GM23248 (cell line): ENCODE results near the gene SH3D21. TPM values are rescaled to one million over a fixed set of nuclear protein-coding genes. Genes with fewer than 3 reads are reported as not detected.

Experiments
- DNase-seq: peaks from one replicate; pipeline ENCODE4 v3.0.0-alpha.2; 2015
- H2AFZ ChIP-seq: fragments of 200-600 bp; sonication (generic); 2 replicates; pipeline ENCODE4 v1.6.1; 2016; ENCODE audit warnings: antibody characterized with exemption
- H3F3A ChIP-seq: fragments of 200-600 bp; sonication (generic); 2 replicates; pipeline ENCODE4 v1.6.1; 2016; ENCODE audit warnings: mild to moderate bottlenecking, antibody characterized with exemption, mixed run types; ENCODE audit not compliant: insufficient read depth
- H3K27ac ChIP-seq: fragments of 200-600 bp; sonication (generic); 2 replicates; pipeline ENCODE4 v1.5.1; 2016; ENCODE audit warnings: mild to moderate bottlenecking
- H3K27me3 ChIP-seq: fragments of 200-600 bp; sonication (generic); replicated peaks from 2 replicates; pipeline ENCODE4 v1.6.1; 2016; ENCODE audit warnings: mild to moderate bottlenecking; ENCODE audit not compliant: insufficient read depth
- H3K36me3 ChIP-seq: fragments of 200-600 bp; sonication (generic); 2 replicates; pipeline ENCODE4 v1.6.1; 2016; ENCODE audit warnings: low read depth, mild to moderate bottlenecking
- H3K4me1 ChIP-seq: fragments of 200-600 bp; sonication (generic); 2 replicates; pipeline ENCODE4 v1.6.1; 2016; ENCODE audit warnings: mild to moderate bottlenecking; ENCODE audit not compliant: insufficient read depth
- H3K4me2 ChIP-seq: fragments of 200-600 bp; sonication (generic); one replicate; pipeline ENCODE4 v1.6.1; 2016; ENCODE audit warnings: mild to moderate bottlenecking; ENCODE audit not compliant: unreplicated experiment
- H3K4me3 ChIP-seq: fragments of 200-600 bp; sonication (generic); 2 replicates; pipeline ENCODE4 v1.5.1; 2016; ENCODE audit warnings: mild to moderate bottlenecking
- H3K79me2 ChIP-seq: fragments of 200-600 bp; sonication (generic); 2 replicates; pipeline ENCODE4 v1.6.1; 2016; ENCODE audit warnings: mild to moderate bottlenecking; ENCODE audit not compliant: insufficient read depth
- H3K9ac ChIP-seq: fragments of 200-600 bp; sonication (generic); 2 replicates; pipeline ENCODE4 v1.6.1; 2016; ENCODE audit warnings: mild to moderate bottlenecking
- H3K9me2 ChIP-seq: fragments of 200-600 bp; sonication (generic); 2 replicates; pipeline ENCODE4 v1.6.1; 2016; ENCODE audit warnings: mixed run types, mild to moderate bottlenecking, moderate library complexity; ENCODE audit not compliant: insufficient read depth
- H3K9me3 ChIP-seq: fragments of 200-600 bp; sonication (generic); one replicate; pipeline ENCODE4 v1.6.1; 2017; ENCODE audit warnings: low read depth
- H4K20me1 ChIP-seq: fragments of 200-600 bp; sonication (generic); 2 replicates; pipeline ENCODE4 v1.6.0; 2016; ENCODE audit not compliant: insufficient read depth
- EZH2 ChIP-seq: fragments of 200-600 bp; sonication (generic); IDR thresholded peaks from 2 replicates; pipeline ENCODE4 v1.6.1; 2018; ENCODE audit warnings: antibody characterized with exemption, mild to moderate bottlenecking; ENCODE audit not compliant: insufficient read depth, poor library complexity, severe bottlenecking
- EZH2phosphoT487 ChIP-seq: fragments of 200-600 bp; sonication (generic); IDR thresholded peaks from 2 replicates; pipeline ENCODE4 v1.6.1; 2018; ENCODE audit warnings: antibody characterized with exemption, moderate library complexity, mild to moderate bottlenecking, low read depth; ENCODE audit not compliant: insufficient read depth
- WGBS, 2 experiments: methylation state at CpG; one replicate each; pipeline ENCODE4 v1.1.6; 2015 to 2017; ENCODE audit warnings: low lambda C conversion rate in 2 of 2, low coverage in 1 of 2; ENCODE audit errors: missing lambda C conversion rate in 2 of 2; 5-methylcytosine and 5-hydroxymethylcytosine counted together
- in situ Hi-C: fragments of 300-500 bp; cut with MboI; formaldehyde crosslinking; loops from 2 replicates; pipeline ENCODE4 v1.15.0; 2020
- polyA plus RNA-seq: library from polyadenylated mRNA; unstranded; fragments of >200 nt; fragmentation: Nextera tagmentation; extraction: Ambion mirVana; gene quantifications from 2 replicates; pipeline ENCODE4 v1.2.1, GENCODE V29; 2016
- total RNA-seq: library from RNA; depleted of rRNA; stranded (reverse); fragments of >200 nt; shearing (Covaris generic); gene quantifications from 2 replicates; pipeline ENCODE4 v1.2.3, GENCODE V29; 2014

Gene SH3D21
- total and polyA plus RNA-seq, 2 experiments from 2014 or later: 1.8 to 5.6 TPM

DNA sequence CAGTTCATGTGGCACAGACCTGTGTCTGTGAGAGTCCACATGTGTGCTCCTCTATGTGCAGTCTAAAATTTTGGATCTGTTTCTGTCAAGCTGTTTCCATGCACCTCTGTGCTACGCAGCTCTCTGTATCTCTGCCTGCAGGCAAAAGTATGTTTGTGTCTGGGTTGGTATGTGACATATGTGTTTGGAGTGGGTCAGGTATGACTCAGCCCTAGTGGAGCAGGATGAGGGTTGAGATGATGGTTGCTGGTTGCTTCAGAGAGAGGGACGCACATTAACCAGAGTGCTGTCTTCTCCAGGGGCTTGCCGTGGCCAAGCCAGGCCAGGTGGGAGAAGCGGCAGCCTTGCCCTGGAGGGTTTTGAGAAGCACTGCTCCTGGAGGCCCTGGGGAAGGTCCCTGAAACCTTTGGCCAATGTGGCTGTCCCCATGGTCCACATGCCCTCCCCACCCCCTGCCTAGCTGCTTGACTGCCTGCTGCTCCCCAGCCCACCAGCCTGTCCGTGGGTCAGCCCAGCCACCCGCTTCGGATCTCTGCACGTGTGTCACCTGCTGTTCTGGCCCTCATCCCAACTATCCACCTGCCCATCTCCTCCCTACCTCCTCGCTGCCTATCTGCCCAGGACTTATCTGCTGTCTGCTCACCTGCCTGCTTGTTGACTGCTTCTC, 21.4 kb downstream of the SH3D21 start:
- no peaks in the 10 kb centered on the region for H3F3A ChIP-seq
- no peak overlapping the region for H3K9ac ChIP-seq
- H3K27ac ChIP-seq: no peak overlapping the region
- WGBS, 2 experiments: 83 to 86% methylated on average over 9 of the region's 9 CpGs
- no peak overlapping the region for H3K4me2 ChIP-seq
- H3K4me3 ChIP-seq: no peak overlapping the region
- H3K9me2 ChIP-seq: no peaks in the 10 kb centered on the region
- peaks cover 7% of the 10 kb centered on the region; the same call in 1 of the 2 replicates for H3K79me2 ChIP-seq
- no peaks in the 10 kb centered on the region for H3K36me3 ChIP-seq
- H3K27me3 ChIP-seq: no peaks in the 10 kb centered on the region
- H2AFZ ChIP-seq: no peak overlapping the region
- H3K9me3 ChIP-seq: no peaks in the 10 kb centered on the region
- no peaks in the 10 kb centered on the region for H4K20me1 ChIP-seq
- peaks cover 3% of the 10 kb centered on the region; the same call in 1 of the 2 replicates for H3K4me1 ChIP-seq
- peak; percentile 74 for DNase-seq
- TF ChIP-seq EZH2phosphoT487 (no peak), EZH2 (no peak)
- in situ Hi-C loops: no loop called here

DNA sequence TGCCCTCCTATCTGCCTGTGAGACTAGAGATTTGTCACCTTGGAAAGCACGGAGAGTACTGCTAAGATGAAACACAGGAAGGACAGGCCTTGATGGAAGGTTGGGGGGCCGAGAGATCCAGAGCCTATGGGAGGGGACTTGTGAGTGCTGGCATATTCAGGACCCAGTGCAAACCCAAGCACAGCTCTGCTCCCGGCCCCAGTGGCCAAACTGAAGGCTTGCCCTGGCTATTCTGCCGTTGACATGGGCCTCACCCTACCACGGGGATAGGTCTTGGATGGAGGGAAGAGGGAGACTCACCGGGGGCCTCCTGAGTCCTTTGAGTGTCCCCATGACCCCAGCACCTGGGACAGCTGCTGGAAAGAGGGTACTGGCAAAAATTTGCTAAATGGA, 21.9 kb downstream of the SH3D21 start:
- Histone ChIP-seq H3K27ac (no peak overlapping the region), H3K27me3 (no peaks in the 10 kb centered on the region), H3K4me2 (no peak overlapping the region), H3K9me3 (no peaks in the 10 kb centered on the region), H3K36me3 (no peaks in the 10 kb centered on the region), H4K20me1 (no peaks in the 10 kb centered on the region), H3K4me1 (peaks cover 3% of the 10 kb centered on the region; the same call in 1 of the 2 replicates), H2AFZ (no peak overlapping the region), H3K9me2 (no peaks in the 10 kb centered on the region), H3K4me3 (no peak overlapping the region), H3F3A (no peaks in the 10 kb centered on the region), H3K9ac (no peak overlapping the region), H3K79me2 (0 out of 2 replicates have a peak, but pooled peaks cover 5% of the 10 kb centered on the region)
- WGBS, 2 experiments: 77 to 82% methylated on average over 6 of the region's 6 CpGs
- TF ChIP-seq EZH2phosphoT487 (no peak), EZH2 (no peak)
- in situ Hi-C loops: no loop called here
- DNase-seq: no peak

DNA sequence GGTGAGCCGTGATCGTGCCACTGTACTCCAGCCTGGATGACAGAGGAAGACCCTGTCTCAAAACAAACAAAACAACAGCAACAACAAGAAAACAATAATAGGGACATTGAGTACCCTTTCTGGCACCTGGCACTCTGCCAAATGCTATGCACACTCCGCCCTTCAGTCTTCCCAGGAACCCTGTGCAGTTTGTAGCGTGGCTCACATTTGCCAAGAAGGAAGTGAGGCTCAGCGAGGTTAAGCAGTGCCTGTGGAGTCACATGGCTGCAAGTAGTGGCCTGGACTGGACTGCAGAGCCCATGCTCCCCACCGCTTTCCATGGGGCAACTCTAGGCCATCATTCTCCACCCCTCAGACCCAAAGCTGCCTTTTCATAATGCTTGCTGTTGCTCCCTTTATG, 22.5 kb downstream of the SH3D21 start:
- 74 to 75% methylated on average over 6 of the region's 6 CpGs for WGBS, 2 experiments
- Histone ChIP-seq H3K9me2 (no peaks in the 10 kb centered on the region), H3K9ac (no peak overlapping the region), H3K27me3 (no peaks in the 10 kb centered on the region), H3K4me1 (peaks cover 3% of the 10 kb centered on the region; the same call in 1 of the 2 replicates), H3K79me2 (0 out of 2 replicates have a peak, but pooled peaks cover 4% of the 10 kb centered on the region), H3K36me3 (no peaks in the 10 kb centered on the region), H2AFZ (no peak overlapping the region), H3K4me2 (no peak overlapping the region), H3K4me3 (no peak overlapping the region), H3F3A (no peaks in the 10 kb centered on the region), H3K9me3 (no peaks in the 10 kb centered on the region), H4K20me1 (no peaks in the 10 kb centered on the region), H3K27ac (no peak overlapping the region)
- TF ChIP-seq EZH2phosphoT487 (no peak), EZH2 (no peak)
- in situ Hi-C loops: no loop called here
- peak; percentile 27 for DNase-seq

DNA sequence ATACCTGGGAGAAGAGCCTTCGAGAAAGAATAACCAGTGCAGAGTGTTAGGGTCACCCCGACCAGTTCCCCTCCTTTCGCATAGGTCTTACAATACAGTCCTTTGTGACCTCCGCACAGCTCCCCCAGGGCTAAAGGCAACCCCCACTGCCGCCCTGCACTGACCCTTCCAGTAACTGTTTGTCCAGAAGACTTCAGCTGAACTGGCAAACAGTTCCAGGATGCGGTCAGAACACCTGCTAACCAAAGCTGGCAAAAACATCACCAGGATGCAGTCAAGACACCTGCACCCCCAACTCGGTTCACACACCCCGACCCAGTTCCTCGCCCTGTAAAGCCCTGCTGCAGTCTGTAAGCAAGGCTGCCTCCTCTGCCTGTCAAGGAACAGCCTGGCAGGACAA, 23.6 kb downstream of the SH3D21 start:
- H3K9me3 ChIP-seq: no peaks in the 10 kb centered on the region
- H4K20me1 ChIP-seq: no peaks in the 10 kb centered on the region
- no peak overlapping the region for H3K9ac ChIP-seq
- 94% methylated on average over 9 of the region's 9 CpGs for WGBS, 2 experiments
- H3K36me3 ChIP-seq: no peaks in the 10 kb centered on the region
- TF ChIP-seq EZH2phosphoT487 (no peak), EZH2 (no peak)
- no peaks in the 10 kb centered on the region for H3F3A ChIP-seq
- no peaks in the 10 kb centered on the region for H3K27me3 ChIP-seq
- in situ Hi-C loops: no loop called here
- no peak overlapping the region for H3K27ac ChIP-seq
- H3K9me2 ChIP-seq: no peaks in the 10 kb centered on the region
- H3K4me3 ChIP-seq: no peak overlapping the region
- DNase-seq: no peak
- no peaks in the 10 kb centered on the region for H3K79me2 ChIP-seq
- H2AFZ ChIP-seq: no peak overlapping the region
- peaks cover 3% of the 10 kb centered on the region; the same call in 1 of the 2 replicates for H3K4me1 ChIP-seq
- H3K4me2 ChIP-seq: no peak overlapping the region
